Hippocampal formation (tissue), 2 donors: Measurements from ENCODE around the gene ERICH2.

Experiments used
- DNase-seq, 2 donors: peaks; one replicate each; lab custom pipeline; 2025; lab: John Stamatoyannopoulos, UW

Gene ERICH2

GRCh38 chr2:170817093-170818035 is 47.2 kb downstream of the ERICH2 start:
- DNase-seq: no peak

GRCh38 chr2:170818036-170818751 is 48.0 kb downstream of the ERICH2 start:
- DNase-seq: no peak

- DNase-seq: no peak
These were observed 48.7 kb downstream of the ERICH2 start for GRCh38 chr2:170818752-170819470.

- DNase-seq: no peak
These were observed 49.8 kb downstream of the ERICH2 start for GRCh38 chr2:170819680-170820664.

- DNase-seq: no peak
These were observed 50.8 kb downstream of the ERICH2 start for GRCh38 chr2:170820757-170821530.

GRCh38 chr2:170821531-170822289 is 51.5 kb downstream of the ERICH2 start:
- DNase-seq: no peak

- no peak for DNase-seq
These were observed 52.3 kb downstream of the ERICH2 start for GRCh38 chr2:170822290-170823087.

- DNase-seq: no peak
These were observed 53.1 kb downstream of the ERICH2 start for GRCh38 chr2:170823088-170823897.

- no peak for DNase-seq
These were observed 53.7 kb downstream of the ERICH2 start for GRCh38 chr2:170823898-170824215.

GRCh38 chr2:170824526-170825015 is 54.4 kb downstream of the ERICH2 start:
- no peak for DNase-seq

GRCh38 chr2:170827841-170828532 is 57.8 kb downstream of the ERICH2 start:
- no peak for DNase-seq

- no peak for DNase-seq
These were observed 58.3 kb downstream of the ERICH2 start for GRCh38 chr2:170828533-170828916.

GRCh38 chr2:170829036-170829435 is 58.9 kb downstream of the ERICH2 start:
- no peak for DNase-seq

GRCh38 chr2:170830166-170830565 is 60.0 kb downstream of the ERICH2 start:
- no peak for DNase-seq

- DNase-seq: no peak
These were observed 60.9 kb downstream of the ERICH2 start for GRCh38 chr2:170831115-170831514.

GRCh38 chr2:170836027-170836426 is 65.8 kb downstream of the ERICH2 start:
- DNase-seq: no peak

GRCh38 chr2:170840717-170841210 is 70.6 kb downstream of the ERICH2 start:
- no peak for DNase-seq
